WTC11 (cell line): Measurements from ENCODE around the gene GORAB.

Experiments used
- CTCF ChIP-seq: fragments of 200-600 bp; IDR thresholded peaks from 2 replicates; pipeline ENCODE4 v1.8.0; 2022; ENCODE audit warnings: antibody characterized with exemption
- E2F4 ChIP-seq: sonication (generic); formaldehyde crosslinking; IDR thresholded peaks from 2 replicates; pipeline ENCODE4 v1.8.1; 2022; ENCODE audit warnings: low read depth, mild to moderate bottlenecking, moderate library complexity, missing genetic modification reagents, borderline replicate concordance
- FOXJ3 ChIP-seq: sonication (generic); formaldehyde crosslinking; IDR thresholded peaks from 2 replicates; pipeline ENCODE4 v1.9.0; 2021; ENCODE audit warnings: missing genetic modification reagents, mild to moderate bottlenecking, borderline replicate concordance
- KAT7 ChIP-seq: sonication (generic); formaldehyde crosslinking; IDR thresholded peaks from 2 replicates; pipeline ENCODE4 v1.8.1; 2023; ENCODE audit warnings: missing genetic modification reagents, mild to moderate bottlenecking, borderline replicate concordance
- MAX ChIP-seq: sonication (generic); formaldehyde crosslinking; IDR thresholded peaks from 2 replicates; pipeline ENCODE4 v1.8.0; 2022; ENCODE audit warnings: mild to moderate bottlenecking, missing genetic modification reagents
- PREB ChIP-seq: sonication (generic); formaldehyde crosslinking; IDR thresholded peaks from 2 replicates; pipeline ENCODE4 v1.8.1; 2022; ENCODE audit warnings: mild to moderate bottlenecking, missing genetic modification reagents, moderate library complexity, borderline replicate concordance
- PRRX2 ChIP-seq: fragments of 250-450 bp; sonication (Bioruptor Pico); IDR thresholded peaks from 2 replicates; pipeline ENCODE4 v1.8.0; 2021; ENCODE audit warnings: mild to moderate bottlenecking
- TEAD4 ChIP-seq: sonication (generic); formaldehyde crosslinking; IDR thresholded peaks from 2 replicates; pipeline ENCODE4 v1.8.0; 2022; ENCODE audit warnings: mild to moderate bottlenecking, missing genetic modification reagents
- USF2 ChIP-seq: sonication (generic); formaldehyde crosslinking; IDR thresholded peaks from 2 replicates; pipeline ENCODE4 v1.8.1; 2023; ENCODE audit warnings: mild to moderate bottlenecking, missing genetic modification reagents, moderate library complexity

- TF ChIP-seq CTCF (no peak), MAX (CRISPR knock-in tag) (no peak), E2F4 (CRISPR knock-in tag) (no peak), KAT7 (CRISPR knock-in tag) (no peak), TEAD4 (CRISPR knock-in tag) (no peak), USF2 (no peak), FOXJ3 (CRISPR knock-in tag) (no peak), PREB (CRISPR knock-in tag) (no peak), PRRX2 (CRISPR knock-in tag) (no peak)
These were observed 46.4 kb downstream of the GORAB start for GRCh38 chr1:170578359-170578758.
